ENCODE results near the gene TBC1D10B. TPM values are rescaled to one million over a fixed set of nuclear protein-coding genes. Genes with fewer than 3 reads are reported as not detected.

The TBC1D10B gene
- total and polyA plus RNA-seq, 2 donors (not counting 1 experiment from before 2014, with no cell fraction given): 23.5 to 58.0 TPM

GRCh38 chr16:30416047-30416603 lies 45.8 kb upstream of the TBC1D10B start:
- TF ChIP-seq, protein P1, sequence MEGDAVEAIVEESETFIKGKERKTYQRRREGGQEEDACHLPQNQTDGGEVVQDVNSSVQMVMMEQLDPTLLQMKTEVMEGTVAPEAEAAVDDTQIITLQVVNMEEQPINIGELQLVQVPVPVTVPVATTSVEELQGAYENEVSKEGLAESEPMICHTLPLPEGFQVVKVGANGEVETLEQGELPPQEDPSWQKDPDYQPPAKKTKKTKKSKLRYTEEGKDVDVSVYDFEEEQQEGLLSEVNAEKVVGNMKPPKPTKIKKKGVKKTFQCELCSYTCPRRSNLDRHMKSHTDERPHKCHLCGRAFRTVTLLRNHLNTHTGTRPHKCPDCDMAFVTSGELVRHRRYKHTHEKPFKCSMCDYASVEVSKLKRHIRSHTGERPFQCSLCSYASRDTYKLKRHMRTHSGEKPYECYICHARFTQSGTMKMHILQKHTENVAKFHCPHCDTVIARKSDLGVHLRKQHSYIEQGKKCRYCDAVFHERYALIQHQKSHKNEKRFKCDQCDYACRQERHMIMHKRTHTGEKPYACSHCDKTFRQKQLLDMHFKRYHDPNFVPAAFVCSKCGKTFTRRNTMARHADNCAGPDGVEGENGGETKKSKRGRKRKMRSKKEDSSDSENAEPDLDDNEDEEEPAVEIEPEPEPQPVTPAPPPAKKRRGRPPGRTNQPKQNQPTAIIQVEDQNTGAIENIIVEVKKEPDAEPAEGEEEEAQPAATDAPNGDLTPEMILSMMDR (IDR thresholded peaks at IDR 0.05): no peak
- TF ChIP-seq EZH2 (IDR thresholded peaks at IDR 0.05; ENCODE audit: borderline replicate concordance, insufficient read depth, low read depth, low read length, poor library complexity, severe bottlenecking): no peak
- Mint-ChIP-seq H3K27me3 (no peaks in the 10 kb centered on the region), H3K27ac (no peak overlapping the region), H3K9me3 (ENCODE audit: insufficient read depth) (no peaks in the 10 kb centered on the region), H3K4me1 (peaks cover 7% of the 10 kb centered on the region), H3K4me3 (no peak overlapping the region)
- no peak overlapping the region for H3K27ac ChIP-seq (ENCODE audit: low read length in 2 of 2)
- DNase-seq (no peak), ATAC-seq (ENCODE audit: low read depth) (no peak)
- peaks cover 5 to 12% of the 10 kb centered on the region in 2 donors for H3K4me1 ChIP-seq (ENCODE audit: control insufficient read depth in 2 of 2, insufficient read depth in 2 of 2, low read length in 2 of 2)
- H4K20me1 ChIP-seq (ENCODE audit: control insufficient read depth, insufficient read depth, low read length, poor library complexity, severe bottlenecking): no peaks in the 10 kb centered on the region
- no peak overlapping the region for H3K4me2 ChIP-seq (replicated peaks; ENCODE audit: low read depth, low read length, poor library complexity, severe bottlenecking)
- CTCF ChIA-PET: interaction anchor here (0.8 to 1.3 kb wide), 6 partner anchors 14 to 351 kb away, joined by 3 to 5 read pairs (median 3); partner anchors contain the start of genes ALDOA and DCTPP1
- H3K4me3 ChIP-seq (ENCODE audit: control extremely low read depth in 1 of 5, extremely low read depth in 1 of 5, insufficient read depth in 1 of 5, low read depth in 2 of 5, low read length in 4 of 5): no peak overlapping the region
- 96% methylated on average over 4 of the region's 4 CpGs for WGBS (ENCODE audit: insufficient coverage)
- POLR2A ChIA-PET: interaction anchor here (0.6 to 1.0 kb wide), 3 partner anchors 14 to 482 kb away, joined by 9 to 18 read pairs (median 11); partner anchors contain the start of gene DCTPP1
- intact Hi-C loops (cut with micrococcal nuclease): loop anchor here (2.0 to 5.0 kb wide), 3 partner anchors 45 to 281 kb away; partner anchors contain the start of genes SRCAP, TBC1D10B and ZNF768
- H3K9me3 ChIP-seq (ENCODE audit: control extremely low read depth in 1 of 3, control insufficient read depth in 2 of 3, insufficient read depth in 1 of 3, low read length in 2 of 3): no peaks in the 10 kb centered on the region
- H2AFZ ChIP-seq (ENCODE audit: insufficient read depth, low read depth, low read length, poor library complexity, severe bottlenecking): no peak overlapping the region
- no peak overlapping the region for H3K9ac ChIP-seq (ENCODE audit: low read length)
- peaks cover 13% of the 10 kb centered on the region for H3K79me2 ChIP-seq (ENCODE audit: control insufficient read depth, insufficient read depth, low read length)
- H3K27me3 ChIP-seq (replicated peaks in 1 of 4; ENCODE audit: control extremely low read depth in 1 of 4, control insufficient read depth in 3 of 4, insufficient read depth in 4 of 4, low read length in 3 of 4): no peaks in the 10 kb centered on the region
- H3K36me3 ChIP-seq (replicated peaks in 1 of 2; ENCODE audit: control extremely low read depth in 1 of 2, control insufficient read depth in 1 of 2, extremely low read depth in 1 of 2, insufficient read depth in 2 of 2, low read length in 1 of 2): peaks cover 0 to 9% of the 10 kb centered on the region in 2 experiments

DNA sequence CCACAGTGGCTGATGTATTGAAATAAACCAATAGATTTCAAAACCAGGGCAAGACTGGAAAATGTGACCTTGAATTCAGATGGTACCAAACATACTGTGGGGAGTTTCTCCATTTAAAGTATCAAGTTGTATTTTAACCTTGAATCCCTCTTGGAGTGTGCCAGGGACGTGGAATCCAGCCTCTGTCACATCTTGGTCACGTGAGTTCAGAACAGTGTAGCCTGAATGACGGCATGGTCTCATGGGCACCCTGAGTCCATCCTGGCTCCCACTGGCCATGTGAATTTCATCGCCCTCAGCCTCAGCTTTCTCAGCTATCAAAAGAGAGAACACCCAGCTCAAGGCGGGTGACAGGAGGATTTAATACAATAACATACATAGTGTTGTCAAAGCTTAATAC lies 43.9 kb upstream of the TBC1D10B start:
- TF ChIP-seq, protein P1 (IDR thresholded peaks at IDR 0.05): no peak
- TF ChIP-seq EZH2 (IDR thresholded peaks at IDR 0.05; ENCODE audit: borderline replicate concordance, insufficient read depth, low read depth, low read length, poor library complexity, severe bottlenecking): no peak
- Mint-ChIP-seq H3K4me1 (peaks cover 14% of the 10 kb centered on the region), H3K9me3 (ENCODE audit: insufficient read depth) (no peaks in the 10 kb centered on the region), H3K27ac (no peak overlapping the region), H3K4me3 (no peak overlapping the region), H3K27me3 (no peaks in the 10 kb centered on the region)
- H4K20me1 ChIP-seq (ENCODE audit: control insufficient read depth, insufficient read depth, low read length, poor library complexity, severe bottlenecking): no peaks in the 10 kb centered on the region
- WGBS (ENCODE audit: insufficient coverage): 95% methylated on average over 3 of the region's 5 CpGs
- intact Hi-C loops (cut with micrococcal nuclease): no loop called here
- H3K79me2 ChIP-seq (ENCODE audit: control insufficient read depth, insufficient read depth, low read length): peaks cover 19% of the 10 kb centered on the region
- H3K27ac ChIP-seq (ENCODE audit: low read length in 2 of 2): no peak overlapping the region
- no peak for DNase-seq
- no peak overlapping the region for H3K4me2 ChIP-seq (replicated peaks; ENCODE audit: low read depth, low read length, poor library complexity, severe bottlenecking)
- no peak for ATAC-seq (ENCODE audit: low read depth)
- peaks cover 0 to 7% of the 10 kb centered on the region in 2 experiments for H3K36me3 ChIP-seq (replicated peaks in 1 of 2; ENCODE audit: control extremely low read depth in 1 of 2, control insufficient read depth in 1 of 2, extremely low read depth in 1 of 2, insufficient read depth in 2 of 2, low read length in 1 of 2)
- H3K9me3 ChIP-seq (ENCODE audit: control extremely low read depth in 1 of 3, control insufficient read depth in 2 of 3, insufficient read depth in 1 of 3, low read length in 2 of 3): no peaks in the 10 kb centered on the region
- POLR2A ChIA-PET: interaction anchor here (0.6 kb wide), 1 partner anchor 319 kb away, joined by 7 read pairs; no protein-coding TSS in a partner anchor
- peaks cover 11 to 19% of the 10 kb centered on the region in 2 donors for H3K4me1 ChIP-seq (ENCODE audit: control insufficient read depth in 2 of 2, insufficient read depth in 2 of 2, low read length in 2 of 2)
- no peak overlapping the region for H2AFZ ChIP-seq (ENCODE audit: insufficient read depth, low read depth, low read length, poor library complexity, severe bottlenecking)
- H3K9ac ChIP-seq (ENCODE audit: low read length): no peak overlapping the region
- H3K27me3 ChIP-seq (replicated peaks in 1 of 4; ENCODE audit: control extremely low read depth in 1 of 4, control insufficient read depth in 3 of 4, insufficient read depth in 4 of 4, low read length in 3 of 4): no peaks in the 10 kb centered on the region
- H3K4me3 ChIP-seq (ENCODE audit: control extremely low read depth in 1 of 5, extremely low read depth in 1 of 5, insufficient read depth in 1 of 5, low read depth in 2 of 5, low read length in 4 of 5): no peak overlapping the region
- CTCF ChIA-PET: interaction anchor here (1.3 kb wide), 1 partner anchor 16 kb away, joined by 5 read pairs; the partner anchor contains the start of gene DCTPP1
